HG03354 (cell line): Measurements from ENCODE around the gene MRPL54.
"Not testable (repeated sequence)": the region's sequence is repeated elsewhere in the genome, so short reads cannot be mapped to it uniquely, and the experiment has no call there.

Source experiments
- ATAC-seq: cut with Tn5 transposase; IDR thresholded peaks from one replicate; pipeline ENCODE4 v1.9.1; 2021; ENCODE audit warnings: mild to moderate bottlenecking; ENCODE audit not compliant: unreplicated experiment, poor library complexity, severe bottlenecking

MRPL54 gene

DNA sequence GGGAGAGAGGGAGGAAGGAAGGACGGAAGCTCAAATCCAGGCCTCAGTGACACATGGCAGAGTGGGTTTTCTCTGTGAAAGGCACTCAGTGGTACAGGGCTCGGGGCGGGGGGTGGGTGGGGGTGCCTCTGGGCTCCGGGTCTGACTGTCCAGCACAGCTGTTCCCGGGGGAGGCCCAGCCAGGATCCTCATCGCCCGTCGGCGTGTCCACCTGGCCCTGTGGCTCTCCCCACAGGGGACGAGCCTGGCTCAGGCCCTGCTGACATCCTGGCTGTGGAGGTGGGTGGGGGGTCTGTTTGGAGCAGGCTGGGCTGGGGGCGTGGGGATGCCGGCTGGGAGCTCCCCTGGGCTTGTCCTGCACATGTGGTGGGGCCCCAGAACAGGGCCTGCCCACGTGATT lies 41.9 kb downstream of the MRPL54 start:
- ATAC-seq: no peak

DNA sequence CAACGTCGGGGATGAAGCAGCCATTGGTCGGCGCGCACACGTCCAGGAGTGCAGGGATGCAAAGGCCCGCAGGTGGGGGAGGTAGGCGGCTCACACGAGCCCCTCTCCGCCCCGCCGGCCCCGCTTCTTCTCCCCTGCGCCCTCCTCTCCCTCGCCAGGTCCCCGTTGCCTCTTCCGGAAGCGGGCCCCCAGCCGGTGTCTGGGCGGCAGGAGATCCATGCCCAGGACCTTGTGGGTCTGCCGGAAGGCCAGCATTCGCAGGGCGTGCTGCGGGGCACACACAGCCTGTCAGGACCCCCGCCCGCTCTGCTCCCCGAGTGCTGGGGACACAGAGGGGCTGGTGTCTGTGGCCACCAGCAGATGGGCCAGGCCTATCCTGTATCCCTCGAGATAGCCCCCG lies 43.4 kb downstream of the MRPL54 start:
- ATAC-seq: no peak

DNA sequence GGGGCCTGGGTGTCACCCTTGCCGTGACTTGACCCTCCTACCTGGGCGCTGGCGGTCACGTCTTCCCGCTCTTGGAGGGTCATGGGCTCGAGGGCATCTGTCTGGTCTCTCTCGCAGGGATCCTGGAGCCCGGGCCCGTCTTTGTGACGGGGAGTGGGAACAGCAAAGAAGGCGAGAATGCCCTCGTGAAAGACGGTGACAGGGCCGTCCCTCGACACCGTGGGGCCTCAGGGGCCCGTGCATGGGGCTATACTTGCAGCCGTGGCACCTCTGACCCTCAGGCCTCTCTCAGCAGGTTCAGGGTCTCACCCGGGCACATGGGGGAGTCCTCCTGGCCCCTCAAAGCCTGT lies 44.6 kb downstream of the MRPL54 start:
- ATAC-seq: no peak

DNA sequence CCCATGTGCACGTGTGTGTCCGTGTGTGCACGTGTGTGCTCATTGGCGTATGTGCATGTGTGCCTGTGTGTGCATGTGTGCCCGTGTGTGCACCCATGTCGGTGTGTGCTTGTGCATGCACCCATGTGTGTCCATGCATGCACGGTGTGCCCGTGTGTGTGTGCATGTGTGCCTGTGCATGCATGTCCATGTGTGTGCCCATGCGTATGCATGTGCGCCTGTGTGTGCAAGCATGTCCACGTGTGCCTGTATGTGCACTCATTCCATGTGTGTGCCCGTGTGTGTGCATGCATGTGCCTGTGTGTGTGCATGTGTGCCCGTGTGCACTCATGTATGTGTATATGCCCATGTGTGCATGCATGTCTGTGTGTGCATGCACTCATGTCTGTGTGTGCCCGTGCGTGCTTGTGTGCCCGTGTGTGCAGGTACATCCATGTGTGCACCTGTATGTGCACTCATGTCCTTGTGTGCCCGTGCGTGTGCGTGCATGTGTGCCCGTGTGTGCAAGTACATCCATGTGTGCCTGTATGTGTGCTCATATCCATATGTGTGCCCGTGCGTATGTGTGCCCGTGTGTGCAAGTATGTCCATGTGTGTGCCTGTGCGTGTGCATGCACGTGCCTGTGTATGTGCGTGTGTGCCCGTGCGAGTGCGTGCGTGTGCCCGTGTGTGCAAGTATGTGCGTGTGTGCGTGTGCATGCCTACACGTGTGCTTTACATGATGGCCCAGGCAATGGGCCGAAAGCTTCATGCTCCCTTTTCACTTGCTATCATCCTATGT lies 45.3 kb downstream of the MRPL54 start:
- no peak for ATAC-seq

DNA sequence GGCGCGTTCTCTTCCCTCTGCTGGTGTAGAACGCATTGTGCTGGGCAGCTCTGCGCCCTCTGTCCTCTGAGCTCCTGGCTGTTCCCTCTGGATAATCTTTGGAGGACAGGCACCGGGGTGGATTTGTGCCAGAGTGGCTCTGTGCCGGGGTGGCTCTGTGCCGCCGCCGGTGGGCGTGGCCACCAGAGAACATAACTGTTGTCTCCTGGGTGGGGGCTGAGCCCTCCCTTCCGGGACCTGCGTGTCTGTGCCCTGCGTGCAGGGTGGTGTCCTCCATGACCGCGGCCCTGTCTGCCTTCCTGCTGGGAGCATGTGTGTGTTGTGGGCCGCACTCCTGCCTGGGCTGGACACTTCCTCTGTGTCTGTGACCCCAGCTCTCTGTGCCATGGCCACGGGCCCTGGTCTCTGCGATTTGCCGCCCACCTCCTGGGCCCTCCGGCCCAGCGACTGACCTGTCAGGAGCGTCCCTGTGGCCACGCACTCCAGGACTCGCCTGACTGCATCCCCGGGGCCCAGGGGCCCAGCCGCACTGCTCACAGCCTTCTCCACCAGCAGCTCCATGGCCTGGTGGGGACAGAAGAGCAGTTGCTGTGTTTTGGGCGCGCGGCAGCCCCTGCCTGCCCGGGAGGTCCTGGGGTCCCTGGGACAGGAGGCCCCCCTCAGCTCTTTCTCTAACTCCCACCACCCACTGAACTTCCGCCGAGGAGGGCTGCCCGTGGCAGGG lies 46.1 kb downstream of the MRPL54 start:
- ATAC-seq: no peak

DNA sequence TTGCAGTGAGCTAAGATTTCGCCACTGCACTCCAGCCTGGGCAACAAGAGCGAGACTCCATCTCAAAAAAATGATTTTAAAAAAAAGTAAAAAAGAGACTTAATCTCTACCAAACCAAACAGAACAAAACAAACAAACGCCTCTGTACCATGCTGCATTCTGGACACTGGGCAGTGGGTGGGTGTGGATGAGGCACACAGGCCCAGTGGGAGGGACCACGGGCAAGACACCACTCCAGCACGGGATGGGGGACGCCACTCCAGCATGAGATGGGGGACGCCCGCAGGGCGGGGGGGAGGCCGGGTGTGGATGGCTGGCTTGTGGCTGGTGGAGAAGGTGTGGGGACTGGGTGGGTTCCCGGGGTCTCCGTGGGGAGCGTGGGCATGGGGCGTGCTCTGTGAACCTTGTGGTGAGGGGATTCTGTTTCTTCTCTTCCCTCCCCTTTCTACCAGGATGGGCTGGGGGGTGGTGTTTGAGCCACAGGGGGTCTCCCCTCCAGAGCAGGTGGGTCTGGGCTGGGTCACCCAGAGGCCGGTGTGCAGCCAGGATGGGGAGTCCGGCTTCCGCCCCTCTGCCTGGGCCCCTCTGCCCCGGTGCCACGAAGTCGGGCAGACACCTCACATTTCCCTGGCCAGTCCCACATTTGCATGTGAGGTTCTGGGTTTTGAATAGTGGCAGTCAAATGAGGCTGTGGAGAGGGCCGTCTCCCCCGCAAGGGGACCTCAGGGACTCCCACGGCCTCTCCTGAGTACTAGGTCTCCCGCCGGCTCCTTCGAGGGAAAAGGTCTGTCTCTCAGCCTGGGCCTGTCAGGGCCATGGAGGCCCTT lies 47.6 kb downstream of the MRPL54 start:
- no peak for ATAC-seq

DNA sequence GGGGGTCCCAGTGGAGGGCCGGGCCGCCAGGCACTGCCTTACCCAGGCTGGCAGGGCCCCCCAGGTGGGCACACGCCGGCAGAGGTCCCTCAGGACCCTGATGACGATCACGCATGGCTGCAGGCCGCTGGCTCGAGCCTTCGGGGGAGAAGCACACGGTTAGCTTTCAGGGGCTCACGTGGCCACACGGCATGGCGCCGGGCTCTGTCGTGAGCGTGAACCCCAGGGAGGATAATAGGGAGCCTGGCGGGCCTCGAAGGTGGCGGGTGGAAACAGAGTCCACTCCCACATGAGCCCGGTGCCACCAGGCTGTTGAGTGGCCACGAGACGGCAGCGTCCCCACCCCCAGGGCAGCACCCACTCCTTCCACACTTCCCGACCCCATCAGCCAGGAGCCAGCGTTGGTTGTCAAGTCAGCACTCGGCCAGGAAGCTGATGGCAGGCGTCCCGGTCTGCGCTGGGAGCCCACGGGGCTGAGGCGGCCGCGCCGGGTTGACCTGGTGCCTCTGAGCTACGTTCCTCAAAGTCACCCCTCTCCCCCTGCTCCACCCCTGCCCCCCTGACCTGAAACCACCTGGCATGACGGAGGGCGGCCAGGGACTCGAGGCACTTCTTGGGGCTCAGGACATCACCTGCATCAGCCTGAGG lies 48.4 kb downstream of the MRPL54 start:
- no peak for ATAC-seq

DNA sequence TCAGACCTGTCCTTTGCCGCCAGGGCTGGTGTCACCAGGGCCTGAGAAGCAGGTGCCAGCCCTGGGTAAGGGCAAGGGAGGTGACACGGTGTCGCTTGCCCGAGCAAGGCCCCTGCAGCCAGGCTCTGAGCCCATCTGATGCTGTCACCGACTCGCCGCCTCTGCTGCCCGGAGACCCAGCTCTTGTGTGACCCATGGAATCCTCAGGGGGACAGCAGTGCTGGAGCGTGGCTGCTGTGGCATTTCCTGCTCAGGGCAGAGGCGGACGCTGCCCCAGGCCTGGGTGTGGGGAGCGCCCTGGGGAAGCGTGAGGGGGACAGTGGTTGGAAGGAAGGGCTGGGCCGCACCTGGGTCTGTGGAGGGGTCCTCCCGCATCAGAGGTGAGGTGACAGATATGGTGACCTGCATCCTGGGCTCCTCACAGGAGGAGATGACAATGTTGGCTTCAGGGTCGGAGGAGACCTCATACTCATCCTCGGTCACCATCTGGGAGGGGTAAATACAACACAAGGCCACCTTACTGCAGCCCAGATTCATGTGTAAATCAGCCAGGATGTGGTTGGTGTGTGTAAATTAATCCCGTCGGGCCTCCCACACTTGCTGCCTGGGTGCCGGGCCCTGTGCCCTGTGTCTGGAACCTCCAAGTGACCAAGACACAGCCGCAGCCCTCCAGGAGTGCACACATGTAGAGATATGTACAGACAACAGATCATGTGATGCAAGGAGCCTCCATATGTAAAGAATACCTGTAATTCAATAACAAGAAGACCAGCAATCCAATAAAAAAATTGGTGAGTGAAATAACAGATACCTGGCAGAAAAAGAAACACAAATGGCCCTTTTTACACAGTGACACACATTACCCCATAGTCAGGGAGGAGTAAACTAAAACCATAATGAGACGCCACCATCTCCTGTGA lies 51.3 kb downstream of the MRPL54 start:
- ATAC-seq: no peak

DNA sequence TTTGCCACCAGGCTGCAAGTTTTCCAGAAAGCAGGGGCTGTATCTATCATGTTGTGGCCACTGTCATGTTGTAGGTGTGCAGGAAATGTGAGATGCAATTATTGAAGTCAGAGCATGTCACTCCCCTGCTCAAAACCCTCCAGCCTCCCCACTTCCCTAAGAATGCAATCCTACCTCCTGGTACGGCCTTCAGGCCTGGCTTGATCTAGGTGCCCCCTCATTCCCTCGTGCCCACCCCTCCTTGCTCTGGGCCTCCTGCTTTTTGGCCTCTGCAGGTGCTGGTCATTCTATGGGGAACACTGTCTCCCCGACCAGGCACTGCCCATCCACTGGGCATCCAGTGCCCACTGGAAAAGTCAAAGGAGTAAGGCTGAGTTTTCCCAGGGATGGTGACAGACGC lies 52.2 kb downstream of the MRPL54 start:
- ATAC-seq: no peak

DNA sequence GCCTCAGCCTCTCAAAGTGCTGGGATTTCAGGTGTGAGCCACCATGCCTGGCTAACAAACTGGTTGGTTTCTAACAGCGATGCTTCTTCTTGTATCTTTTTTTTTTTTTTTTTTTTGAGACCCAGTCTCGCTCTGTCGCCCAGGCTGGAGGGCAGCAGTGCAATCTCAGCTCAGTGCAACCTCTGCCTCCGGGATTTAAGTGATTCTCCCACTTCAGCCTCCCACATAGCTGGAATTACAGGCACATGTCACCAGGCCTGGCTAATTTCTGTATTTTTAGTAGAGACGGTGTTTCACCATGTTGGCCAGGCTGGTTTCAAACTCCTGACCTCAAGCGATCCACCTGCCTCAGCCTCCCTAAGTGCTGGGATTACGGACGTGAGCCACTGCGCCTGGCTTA lies 53.7 kb downstream of the MRPL54 start:
- ATAC-seq: not testable (repeated sequence)

DNA sequence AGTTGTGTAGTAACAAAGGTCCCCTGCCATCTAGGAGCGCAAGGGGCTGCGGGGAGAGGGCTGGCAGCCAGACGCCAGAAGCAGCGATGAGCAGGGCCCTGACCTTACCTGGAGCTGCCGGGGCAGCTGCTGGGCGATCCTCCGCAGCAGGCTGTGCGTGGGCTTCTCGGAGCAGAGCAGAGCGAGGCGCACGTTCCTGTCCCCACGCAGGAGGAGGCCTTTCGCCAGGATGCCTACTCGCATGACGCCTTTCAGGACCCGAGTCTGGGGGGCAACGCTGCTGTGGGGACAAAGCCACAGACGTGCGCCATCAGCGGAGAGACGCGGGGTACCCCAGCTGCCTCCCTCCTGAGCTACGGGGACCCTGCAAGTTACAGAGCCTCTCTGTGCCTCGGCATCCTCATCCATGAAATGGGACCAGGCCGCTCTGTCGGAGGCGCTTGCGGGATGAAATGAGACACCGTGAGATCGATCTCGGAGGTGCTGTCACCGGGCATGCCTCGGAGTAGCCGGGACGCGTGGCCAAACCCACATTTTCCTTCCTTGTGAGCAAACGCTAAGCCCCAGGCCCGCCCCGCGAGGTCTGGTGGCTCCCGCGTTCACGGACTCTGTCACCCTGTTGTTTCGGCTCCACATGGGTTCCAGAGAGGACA lies 54.2 kb downstream of the MRPL54 start:
- ATAC-seq: no peak
